ENCODE results near the gene ZC2HC1B. TPM values are rescaled to one million over a fixed set of nuclear protein-coding genes. Genes with fewer than 3 reads are reported as not detected.
"Not testable (repeated sequence)": the region's sequence is repeated elsewhere in the genome, so short reads cannot be mapped to it uniquely, and the experiment has no call there.

Gene ZC2HC1B
- total RNA-seq, 3 donors from 2014 or later: not detected

GRCh38 chr6:143842461-143842901, 21.8 kb upstream of the ZC2HC1B start:
- peak overlapping the region; percentile 33 for H3K4me3 ChIP-seq
- intact Hi-C loops (cut with DNase I, micrococcal nuclease): no loop called here
- ATAC-seq: peak; percentile 39

GRCh38 chr6:143842902-143843676, 21.2 kb upstream of the ZC2HC1B start, which contains the start of gene LTV1:
Gene LTV1, plus strand, starts transcription at chr6:143843338. Its CDS starts 140 bp downstream, at chr6:143843478.
- peaks cover 10% of the 10 kb centered on the region for H3K4me1 ChIP-seq (ENCODE audit: low read depth)
- TF ChIP-seq, protein P1, sequence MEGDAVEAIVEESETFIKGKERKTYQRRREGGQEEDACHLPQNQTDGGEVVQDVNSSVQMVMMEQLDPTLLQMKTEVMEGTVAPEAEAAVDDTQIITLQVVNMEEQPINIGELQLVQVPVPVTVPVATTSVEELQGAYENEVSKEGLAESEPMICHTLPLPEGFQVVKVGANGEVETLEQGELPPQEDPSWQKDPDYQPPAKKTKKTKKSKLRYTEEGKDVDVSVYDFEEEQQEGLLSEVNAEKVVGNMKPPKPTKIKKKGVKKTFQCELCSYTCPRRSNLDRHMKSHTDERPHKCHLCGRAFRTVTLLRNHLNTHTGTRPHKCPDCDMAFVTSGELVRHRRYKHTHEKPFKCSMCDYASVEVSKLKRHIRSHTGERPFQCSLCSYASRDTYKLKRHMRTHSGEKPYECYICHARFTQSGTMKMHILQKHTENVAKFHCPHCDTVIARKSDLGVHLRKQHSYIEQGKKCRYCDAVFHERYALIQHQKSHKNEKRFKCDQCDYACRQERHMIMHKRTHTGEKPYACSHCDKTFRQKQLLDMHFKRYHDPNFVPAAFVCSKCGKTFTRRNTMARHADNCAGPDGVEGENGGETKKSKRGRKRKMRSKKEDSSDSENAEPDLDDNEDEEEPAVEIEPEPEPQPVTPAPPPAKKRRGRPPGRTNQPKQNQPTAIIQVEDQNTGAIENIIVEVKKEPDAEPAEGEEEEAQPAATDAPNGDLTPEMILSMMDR (IDR thresholded peaks at IDR 0.05): peak; percentile 8
- peak within 1 kb of the TSS; percentile 33 for H3K4me3 ChIP-seq
- intact Hi-C loops (cut with DNase I, micrococcal nuclease): no loop called here
- no peaks in the 10 kb centered on the region for H3K9me3 ChIP-seq
- ATAC-seq (peak; percentile 99), DNase-seq (peak; percentile 97)
- no peaks in the 10 kb centered on the region for H3K36me3 ChIP-seq (ENCODE audit: low read depth)

More at GRCh38 chr6:143842461-143842901, 21.8 kb upstream of the ZC2HC1B start:
- no peaks in the 10 kb centered on the region for H3K36me3 ChIP-seq (ENCODE audit: low read depth)
- H3K4me1 ChIP-seq (ENCODE audit: low read depth): peaks cover 14% of the 10 kb centered on the region
- no peak for DNase-seq
- TF ChIP-seq, protein P1 (IDR thresholded peaks at IDR 0.05): no peak
- no peaks in the 10 kb centered on the region for H3K9me3 ChIP-seq

DNA sequence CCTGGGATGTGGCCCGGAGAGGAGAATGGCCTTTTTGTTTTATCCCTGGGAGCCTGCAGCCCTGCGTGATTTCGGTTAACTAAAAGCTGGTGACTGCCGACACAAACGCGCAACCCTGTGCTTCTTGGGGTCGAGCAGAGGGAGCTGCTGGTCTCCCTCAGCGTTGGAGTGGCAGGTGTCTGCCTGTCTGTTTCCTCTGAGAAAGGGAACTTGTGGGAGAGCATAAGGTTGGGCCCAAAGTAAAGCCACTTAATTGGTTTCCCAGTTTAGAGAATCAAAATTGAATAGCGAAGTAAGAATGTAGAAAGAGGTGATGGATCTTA, 20.6 kb upstream of the ZC2HC1B start:
- no peaks in the 10 kb centered on the region for H3K36me3 ChIP-seq (ENCODE audit: low read depth)
- intact Hi-C loops (cut with DNase I, micrococcal nuclease): no loop called here
- peak overlapping the region; percentile 33 for H3K4me3 ChIP-seq
- no peaks in the 10 kb centered on the region for H3K9me3 ChIP-seq
- TF ChIP-seq, protein P1 (IDR thresholded peaks at IDR 0.05): no peak
- no peak for ATAC-seq
- peaks cover 7% of the 10 kb centered on the region for H3K4me1 ChIP-seq (ENCODE audit: low read depth)
- DNase-seq: no peak

GRCh38 chr6:143844006-143844405, 20.3 kb upstream of the ZC2HC1B start:
- intact Hi-C loops (cut with DNase I, micrococcal nuclease): no loop called here
- DNase-seq: no peak
- no peaks in the 10 kb centered on the region for H3K36me3 ChIP-seq (ENCODE audit: low read depth)
- TF ChIP-seq, protein P1 (IDR thresholded peaks at IDR 0.05): no peak
- ATAC-seq: no peak
- peak overlapping the region; percentile 33 for H3K4me3 ChIP-seq
- H3K9me3 ChIP-seq: no peaks in the 10 kb centered on the region
- H3K4me1 ChIP-seq (ENCODE audit: low read depth): peaks cover 7% of the 10 kb centered on the region

GRCh38 chr6:143845033-143845432, 19.2 kb upstream of the ZC2HC1B start:
- TF ChIP-seq, protein P1 (IDR thresholded peaks at IDR 0.05): no peak
- H3K4me3 ChIP-seq: no peak overlapping the region

DNA sequence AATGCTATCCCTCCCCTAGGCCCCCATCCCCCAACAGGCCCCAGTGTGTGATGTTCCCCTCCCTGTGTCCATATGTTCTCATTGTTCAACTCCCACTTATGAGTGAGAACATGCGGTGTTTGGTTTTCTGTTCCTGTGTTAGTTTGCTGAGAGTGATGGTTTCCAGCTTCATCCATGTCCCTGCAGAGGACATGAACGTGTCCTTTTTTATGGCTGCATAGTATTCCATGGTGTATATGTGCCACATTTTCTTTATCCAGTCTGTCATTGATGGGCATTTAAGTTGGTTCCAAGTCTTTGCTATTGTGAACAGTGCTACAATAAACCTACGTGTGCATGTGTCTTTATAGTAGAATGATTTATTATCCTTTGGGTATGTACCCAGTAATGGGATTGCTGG, 12.6 kb upstream of the ZC2HC1B start:
- H3K4me3 ChIP-seq; ATAC-seq; intact Hi-C loops (cut with DNase I, micrococcal nuclease); H3K36me3 ChIP-seq (ENCODE audit: low read depth); H3K9me3 ChIP-seq; DNase-seq; H3K4me1 ChIP-seq (ENCODE audit: low read depth): not testable (repeated sequence)

More at GRCh38 chr6:143845033-143845432, 19.2 kb upstream of the ZC2HC1B start:
- H3K36me3 ChIP-seq (ENCODE audit: low read depth): no peaks in the 10 kb centered on the region
- DNase-seq (no peak), ATAC-seq (no peak)
- intact Hi-C loops (cut with DNase I, micrococcal nuclease): no loop called here
- H3K9me3 ChIP-seq: no peaks in the 10 kb centered on the region
- H3K4me1 ChIP-seq (ENCODE audit: low read depth): peaks cover 7% of the 10 kb centered on the region

DNA sequence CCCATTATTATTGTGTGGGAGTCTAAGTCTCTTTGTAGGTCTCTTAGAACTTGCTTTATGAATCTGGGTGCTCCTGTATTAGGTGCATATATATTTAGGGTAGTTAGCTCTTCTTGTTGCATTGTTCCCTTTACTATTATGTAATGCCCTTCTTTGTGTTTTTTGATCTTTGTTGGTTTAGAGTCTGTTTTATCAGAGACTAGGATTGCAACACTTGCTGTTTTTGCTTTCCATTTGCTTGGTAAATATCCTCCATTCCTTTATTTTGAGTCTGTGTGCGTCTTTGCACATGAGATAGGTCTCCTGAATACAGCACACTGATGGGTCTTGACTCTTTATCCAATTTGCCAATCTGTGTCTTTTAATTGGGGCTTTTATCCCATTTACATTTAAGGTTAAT, 9.2 kb upstream of the ZC2HC1B start:
- intact Hi-C loops (cut with DNase I, micrococcal nuclease); H3K36me3 ChIP-seq (ENCODE audit: low read depth); ATAC-seq; H3K4me1 ChIP-seq (ENCODE audit: low read depth); DNase-seq; H3K9me3 ChIP-seq; H3K4me3 ChIP-seq: not testable (repeated sequence)

DNA sequence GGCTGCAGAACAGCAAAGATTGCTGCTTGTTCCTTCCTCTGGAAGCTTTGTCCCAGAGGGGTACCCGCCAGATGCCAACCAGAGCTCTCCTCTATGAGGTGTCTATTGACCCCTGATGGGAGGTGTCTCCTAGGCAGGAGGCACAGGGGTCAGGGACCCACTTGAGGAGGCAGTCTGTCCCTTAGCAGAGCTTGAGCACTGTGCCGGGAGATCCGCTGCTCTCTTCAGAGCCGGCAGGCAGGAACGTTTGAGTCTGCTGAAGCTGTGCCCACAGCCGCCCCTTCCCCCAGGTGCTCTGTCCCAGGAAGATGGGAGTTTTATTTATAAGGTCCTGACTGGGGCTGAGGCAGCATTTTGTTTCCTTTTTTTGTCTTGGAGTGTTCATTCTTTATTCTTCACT, 7.5 kb upstream of the ZC2HC1B start:
- ATAC-seq; intact Hi-C loops (cut with DNase I, micrococcal nuclease); H3K4me1 ChIP-seq (ENCODE audit: low read depth); H3K36me3 ChIP-seq (ENCODE audit: low read depth); H3K9me3 ChIP-seq; H3K4me3 ChIP-seq; DNase-seq: not testable (repeated sequence)
